ENCODE measurements around the gene TRIP13. TPM values are rescaled to one million over a fixed set of nuclear protein-coding genes. Genes with fewer than 3 reads are reported as not detected.

Gene TRIP13
- total and polyA plus RNA-seq, 12 donors, result 0.30 to 5.0 (median 0.78) TPM

GRCh38 chr5:907366-907910 lies 14.8 kb downstream of the TRIP13 start:
- Histone ChIP-seq H3K4me1 (replicated peaks in 1 of 2) (no peaks in the 10 kb centered on the region), H3K27me3 (no peaks in the 10 kb centered on the region), H3K27ac (no peak overlapping the region), H3K36me3 (replicated peaks in 1 of 2) (no peaks in the 10 kb centered on the region), H3K4me3 (no peak overlapping the region), H3K9me3 (replicated peaks in 1 of 3) (no peaks in the 10 kb centered on the region)
- DNase-seq, result no peak
- TF ChIP-seq CTCF (IDR thresholded peaks at IDR 0.05) (no peak), POLR2A (IDR thresholded peaks at IDR 0.05) (no peak)
- intact Hi-C loops (cut with DNase I), result loop anchor here in 1 of 2 donors (5.0 kb wide), 1 partner anchor 235 kb away; no protein-coding TSS in a partner anchor
- WGBS, 4 donors, result 88 to 100% (median 96%) methylated on average over 1 to 7 of the region's 7 CpGs

GRCh38 chr5:908172-908571 lies 15.5 kb downstream of the TRIP13 start:
- no peak for DNase-seq
- no peak overlapping the region for H3K4me3 ChIP-seq

DNA sequence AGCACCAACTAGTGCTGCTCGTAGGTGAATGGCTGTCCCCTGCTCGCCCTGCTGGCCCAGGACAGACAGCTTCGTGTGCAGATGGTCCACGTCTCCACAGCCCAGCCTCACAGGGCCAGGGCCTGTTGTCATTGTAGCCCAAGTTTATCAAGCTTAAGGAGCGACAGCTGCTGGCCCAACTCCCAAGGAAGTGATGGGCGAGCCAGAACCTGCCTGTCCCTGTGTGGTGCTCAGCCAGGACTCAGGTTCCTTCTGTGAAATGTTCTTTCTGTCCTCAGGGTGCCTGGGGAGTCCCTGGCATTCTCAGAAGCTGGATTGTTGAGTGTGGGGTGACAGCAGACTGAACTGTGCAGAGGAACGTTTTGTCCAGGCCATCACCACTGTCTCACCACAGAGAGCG lies 16.4 kb downstream of the TRIP13 start:
- DNase-seq, result peak in 1 of 7 donors; percentile 34
- Histone ChIP-seq H3K4me3 (no peak overlapping the region), H3K9me3 (replicated peaks in 1 of 3) (no peaks in the 10 kb centered on the region), H3K27me3 (no peaks in the 10 kb centered on the region), H3K27ac (no peak overlapping the region), H3K36me3 (replicated peaks in 1 of 2) (no peaks in the 10 kb centered on the region), H3K4me1 (replicated peaks in 1 of 2) (no peaks in the 10 kb centered on the region)
- TF ChIP-seq POLR2A (IDR thresholded peaks at IDR 0.05) (no peak), CTCF (IDR thresholded peaks at IDR 0.05) (no peak)
- WGBS, 4 donors, result 92 to 96% (median 94%) methylated on average over 6 to 8 of the region's 8 CpGs
- intact Hi-C loops (cut with DNase I), result loop anchor here in 1 of 2 donors (5.0 kb wide), 1 partner anchor 237 kb away; no protein-coding TSS in a partner anchor

More at GRCh38 chr5:908172-908571, 15.5 kb downstream of the TRIP13 start:
- no peaks in the 10 kb centered on the region for H3K9me3 ChIP-seq (replicated peaks in 1 of 3)
- H3K27me3 ChIP-seq, result no peaks in the 10 kb centered on the region
- no peak overlapping the region for H3K27ac ChIP-seq
- intact Hi-C loops (cut with DNase I), result loop anchor here in 1 of 2 donors (5.0 kb wide), 1 partner anchor 236 kb away; no protein-coding TSS in a partner anchor
- no peak for TF ChIP-seq POLR2A (IDR thresholded peaks at IDR 0.05)
- TF ChIP-seq CTCF (IDR thresholded peaks at IDR 0.05), result no peak
- no peaks in the 10 kb centered on the region for H3K4me1 ChIP-seq (replicated peaks in 1 of 2)
- 96 to 99% (median 98%) methylated on average over 11 to 16 of the region's 16 CpGs for WGBS, 4 donors
- no peaks in the 10 kb centered on the region for H3K36me3 ChIP-seq (replicated peaks in 1 of 2)

DNA sequence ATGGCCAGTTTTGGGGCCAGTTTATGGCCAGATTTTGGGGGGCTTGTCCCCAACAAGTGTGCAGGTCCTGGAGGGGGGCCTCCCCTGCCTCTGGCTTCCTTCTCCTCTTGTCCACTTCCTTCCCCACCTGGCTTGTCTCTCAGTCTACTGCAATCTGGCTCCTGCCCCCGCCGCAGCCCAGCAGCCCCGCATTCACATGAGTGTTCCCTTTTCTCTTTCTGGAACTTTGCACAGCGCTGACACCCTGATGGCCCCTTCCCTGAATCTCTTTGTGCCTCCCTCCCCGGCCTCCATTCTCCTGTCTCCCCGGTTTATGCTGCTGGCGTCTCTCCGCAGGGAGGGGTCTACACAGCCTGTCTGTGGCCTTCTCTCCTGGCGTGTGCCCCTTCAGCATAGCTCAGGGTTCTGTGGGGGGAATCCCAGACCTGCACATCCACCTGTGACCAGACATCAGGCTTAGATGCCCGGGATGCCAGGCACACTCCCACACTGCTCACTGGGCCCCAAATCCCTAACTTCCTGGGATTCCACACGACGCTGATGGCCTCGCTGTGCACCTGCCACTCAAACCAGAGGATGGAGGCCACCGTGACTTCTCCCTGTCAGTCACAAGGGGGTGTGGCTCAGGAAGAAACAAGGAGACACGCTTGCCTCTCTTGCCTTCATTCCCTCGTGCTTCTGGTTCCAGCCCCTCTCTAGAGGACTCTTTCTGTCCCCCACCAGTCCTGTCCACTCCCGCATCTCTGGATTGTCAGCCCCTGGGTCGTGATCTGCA lies 17.5 kb downstream of the TRIP13 start:
- no peak for TF ChIP-seq CTCF (IDR thresholded peaks at IDR 0.05)
- TF ChIP-seq POLR2A (IDR thresholded peaks at IDR 0.05), result no peak
- H3K4me1 ChIP-seq (replicated peaks in 1 of 2), result no peaks in the 10 kb centered on the region
- H3K4me3 ChIP-seq, result no peak overlapping the region
- H3K27ac ChIP-seq, result no peak overlapping the region
- no peaks in the 10 kb centered on the region for H3K9me3 ChIP-seq (replicated peaks in 1 of 3)
- DNase-seq, result peak in 1 of 7 donors; percentile 24
- 92 to 96% (median 93%) methylated on average over 17 to 18 of the region's 18 CpGs for WGBS, 4 donors
- intact Hi-C loops (cut with DNase I), result loop anchor here in 1 of 2 donors (5.0 kb wide), 1 partner anchor 238 kb away; no protein-coding TSS in a partner anchor
- H3K36me3 ChIP-seq (replicated peaks in 1 of 2), result no peaks in the 10 kb centered on the region
- no peaks in the 10 kb centered on the region for H3K27me3 ChIP-seq
